GM12892 (cell line): Measurements from ENCODE around the gene ZNF669.

Experiments used
- POLR2A ChIP-seq: IDR thresholded peaks from 2 replicates; pipeline ENCODE4 v1.6.1; 2011; ENCODE audit warnings: low read depth, low read length, control low read depth
- POLR2AphosphoS5 ChIP-seq: IDR thresholded peaks from 2 replicates; pipeline ENCODE4 v1.6.1; 2011; ENCODE audit warnings: low read depth, low read length, control low read depth
- TAF1 ChIP-seq: IDR thresholded peaks from 2 replicates; pipeline ENCODE4 v1.6.1; 2011; ENCODE audit warnings: low read depth, mild to moderate bottlenecking, control low read depth, low read length, borderline replicate concordance

DNA sequence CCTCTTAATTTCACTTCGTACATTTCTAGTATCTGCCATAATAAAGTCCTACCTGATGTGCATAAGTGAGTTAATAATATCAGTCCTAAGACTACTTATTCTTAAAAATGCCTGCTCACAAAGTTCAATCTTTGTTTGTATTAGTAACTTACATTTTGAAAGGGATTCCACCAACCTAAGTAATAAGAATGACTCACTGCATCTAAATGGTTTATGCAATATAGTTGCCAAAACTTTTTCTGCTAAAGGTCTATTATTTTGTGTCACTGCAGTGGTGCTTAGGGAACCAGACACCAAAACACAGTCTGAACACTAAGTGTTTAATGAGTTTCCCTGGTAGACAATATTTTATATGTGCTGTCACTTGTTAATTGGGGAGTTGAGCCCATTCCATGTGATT lies 1.8 kb downstream of the ZNF669 start:
- TF ChIP-seq TAF1, result no peak
- TF ChIP-seq POLR2A, result no peak
- no peak for TF ChIP-seq POLR2AphosphoS5
